GM13976 (cell line): ENCODE results near the gene ZNF521.

Experiments used
- DNase-seq: peaks from one replicate; pipeline ENCODE4 v3.0.0; 2012; ENCODE audit warnings: low spot score
- in situ Hi-C: fragments of 300-500 bp; cut with MboI; formaldehyde crosslinking; loops from one replicate; pipeline ENCODE4 v1.12.0; 2022; ENCODE audit warnings: low sequenced_read_pairs, mixed read lengths, inconsistent platforms; ENCODE audit not compliant: unreplicated experiment
- TF ChIP-seq, protein P1 (sequence below): IDR thresholded peaks from 2 replicates; pipeline ENCODE4 v1.5.1; 2012; ENCODE audit warnings: borderline replicate concordance, mild to moderate bottlenecking; ENCODE audit not compliant: insufficient read depth; ENCODE audit errors: extremely low read depth, missing control alignments, control extremely low read depth

ZNF521 gene

DNA sequence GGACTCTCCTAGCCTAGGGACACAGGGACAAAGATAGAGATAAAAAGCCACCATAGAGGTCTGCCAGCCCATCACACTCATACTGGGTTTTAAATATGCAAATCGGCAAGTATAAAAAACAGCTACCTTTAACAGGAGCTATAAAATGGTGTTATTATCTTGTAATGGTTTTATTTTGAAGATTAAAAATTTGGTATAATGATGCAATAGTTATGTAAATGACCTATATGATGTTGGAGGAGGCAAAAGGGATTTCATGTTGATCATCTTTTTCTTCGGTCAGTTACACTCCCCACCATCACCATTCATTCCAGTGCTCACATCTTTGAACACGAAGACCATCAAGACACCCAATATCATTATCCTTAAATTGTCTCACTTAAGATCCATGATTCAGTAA lies 11.2 kb downstream of the ZNF521 start:
- DNase-seq = no peak
- TF ChIP-seq, protein P1, sequence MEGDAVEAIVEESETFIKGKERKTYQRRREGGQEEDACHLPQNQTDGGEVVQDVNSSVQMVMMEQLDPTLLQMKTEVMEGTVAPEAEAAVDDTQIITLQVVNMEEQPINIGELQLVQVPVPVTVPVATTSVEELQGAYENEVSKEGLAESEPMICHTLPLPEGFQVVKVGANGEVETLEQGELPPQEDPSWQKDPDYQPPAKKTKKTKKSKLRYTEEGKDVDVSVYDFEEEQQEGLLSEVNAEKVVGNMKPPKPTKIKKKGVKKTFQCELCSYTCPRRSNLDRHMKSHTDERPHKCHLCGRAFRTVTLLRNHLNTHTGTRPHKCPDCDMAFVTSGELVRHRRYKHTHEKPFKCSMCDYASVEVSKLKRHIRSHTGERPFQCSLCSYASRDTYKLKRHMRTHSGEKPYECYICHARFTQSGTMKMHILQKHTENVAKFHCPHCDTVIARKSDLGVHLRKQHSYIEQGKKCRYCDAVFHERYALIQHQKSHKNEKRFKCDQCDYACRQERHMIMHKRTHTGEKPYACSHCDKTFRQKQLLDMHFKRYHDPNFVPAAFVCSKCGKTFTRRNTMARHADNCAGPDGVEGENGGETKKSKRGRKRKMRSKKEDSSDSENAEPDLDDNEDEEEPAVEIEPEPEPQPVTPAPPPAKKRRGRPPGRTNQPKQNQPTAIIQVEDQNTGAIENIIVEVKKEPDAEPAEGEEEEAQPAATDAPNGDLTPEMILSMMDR = no peak
- in situ Hi-C loops = no loop called here

DNA sequence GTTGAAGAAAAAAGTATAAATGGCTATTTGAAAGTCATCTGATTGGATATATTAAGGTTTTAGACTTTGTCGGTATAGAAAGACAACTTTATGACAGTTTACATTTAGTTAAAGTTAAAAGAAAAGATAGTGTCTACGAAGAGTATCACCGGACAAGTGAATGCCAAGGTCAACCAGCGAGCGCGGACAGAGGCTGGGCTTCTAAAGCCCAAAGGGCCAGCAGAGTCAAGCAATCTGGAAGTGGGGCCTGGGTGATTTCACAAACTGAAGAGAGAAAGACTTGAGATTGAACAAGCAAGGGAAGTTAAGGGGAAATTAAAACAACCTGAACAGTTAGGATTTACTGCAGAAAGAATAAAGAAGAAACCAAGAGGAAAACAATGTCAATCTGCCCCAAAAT lies 16.3 kb downstream of the ZNF521 start:
- TF ChIP-seq, protein P1 = no peak
- DNase-seq = no peak
- in situ Hi-C loops = no loop called here

DNA sequence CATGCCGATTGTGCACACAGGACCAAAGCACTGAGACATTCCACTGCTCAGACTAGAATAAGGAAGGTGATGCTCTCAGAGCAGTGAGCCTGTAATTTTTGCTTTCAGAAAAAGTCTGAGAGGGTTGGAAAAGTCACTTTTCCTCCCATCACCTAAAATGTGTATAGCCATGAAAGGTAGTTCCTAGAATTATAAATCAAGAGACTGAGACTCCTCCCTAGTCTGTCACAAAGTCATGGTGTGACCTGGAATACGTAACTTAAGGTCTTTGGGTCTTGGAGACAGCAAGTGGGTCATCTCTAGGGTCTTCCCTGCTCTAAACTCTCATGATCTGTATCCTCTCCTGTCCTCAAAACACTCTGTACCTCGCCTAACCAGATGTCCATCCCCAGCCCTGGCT lies 16.9 kb downstream of the ZNF521 start:
- TF ChIP-seq, protein P1 = no peak
- in situ Hi-C loops = no loop called here
- DNase-seq = no peak

DNA sequence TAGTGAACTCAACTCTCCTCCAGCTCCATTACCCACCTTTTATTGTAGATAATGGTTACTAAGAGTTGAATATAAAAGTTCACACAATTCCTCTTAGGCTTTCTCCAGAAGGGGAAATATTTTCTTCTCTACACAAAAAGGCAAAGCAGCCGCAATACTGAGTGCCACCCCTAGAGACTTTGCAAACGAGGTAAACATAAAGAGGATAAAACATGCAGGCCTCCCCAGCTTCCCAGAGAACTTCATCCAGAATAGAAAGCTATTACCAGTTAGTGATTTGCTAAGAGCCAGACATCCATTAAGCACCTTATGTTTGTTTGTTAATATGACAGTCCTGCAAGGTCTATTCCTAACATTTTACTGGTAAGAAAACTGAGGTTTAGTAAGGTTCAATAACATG lies 17.4 kb downstream of the ZNF521 start:
- in situ Hi-C loops = no loop called here
- no peak for DNase-seq

DNA sequence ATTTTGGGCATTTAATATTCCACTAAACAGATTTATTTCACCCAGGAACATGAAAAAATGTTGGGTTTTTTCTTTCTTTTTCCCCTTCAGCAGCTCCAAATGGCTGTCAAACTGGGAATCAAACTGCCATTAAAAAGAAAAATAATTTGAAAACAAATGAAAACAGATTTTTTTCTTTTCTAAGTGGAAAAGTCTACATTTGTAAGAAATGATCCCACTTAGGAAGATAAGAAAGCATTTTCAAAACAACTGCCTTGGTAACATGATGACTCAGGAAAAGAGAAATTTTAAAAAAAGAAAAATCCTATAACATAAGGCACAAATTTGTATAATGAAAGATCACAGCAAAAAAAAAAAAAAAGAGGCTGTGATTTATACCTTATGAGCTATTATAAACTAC lies 20.0 kb downstream of the ZNF521 start:
- TF ChIP-seq, protein P1 = no peak
- DNase-seq = no peak
- in situ Hi-C loops = no loop called here

More for the DNA sequence above, 17.4 kb downstream of the ZNF521 start:
- TF ChIP-seq, protein P1 = no peak

DNA sequence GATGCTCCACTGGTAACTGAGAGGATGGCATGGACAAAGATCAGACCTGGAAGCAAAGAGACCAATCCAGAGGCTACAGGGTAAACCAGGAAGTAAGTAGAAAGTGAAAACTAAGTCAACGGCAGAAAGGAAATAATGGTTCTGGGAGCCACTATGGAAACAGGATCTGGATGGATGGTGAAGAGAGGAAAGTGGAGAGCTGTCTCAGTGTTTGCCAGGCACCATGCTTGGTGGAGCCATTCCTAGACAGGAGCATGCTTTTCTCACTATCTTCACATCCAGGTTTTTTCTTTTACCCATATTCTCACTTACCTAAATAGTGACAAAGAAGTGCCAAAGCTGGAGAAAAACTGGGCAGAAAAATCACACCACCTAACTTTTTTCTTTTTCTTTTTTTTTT lies 22.2 kb downstream of the ZNF521 start:
- TF ChIP-seq, protein P1 = no peak
- in situ Hi-C loops = no loop called here
- no peak for DNase-seq

DNA sequence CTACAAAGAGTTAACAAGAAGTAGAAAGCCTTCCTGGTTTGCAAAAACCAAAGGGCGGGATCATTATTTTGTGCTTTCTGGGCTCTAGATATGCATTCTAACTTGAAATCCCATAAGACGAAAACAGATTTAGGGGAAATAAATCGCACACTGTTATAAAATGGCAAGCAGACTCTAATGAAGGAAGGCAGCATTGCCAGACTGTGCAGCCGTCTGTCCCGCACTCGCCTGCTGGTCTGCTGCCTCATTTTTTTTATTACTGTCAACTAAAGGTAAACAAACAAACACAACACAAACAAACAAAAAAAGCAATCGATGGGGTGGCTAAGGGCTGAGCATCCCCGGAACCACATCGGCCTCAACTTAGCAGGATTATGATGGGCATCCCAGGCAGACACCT lies 24.4 kb downstream of the ZNF521 start:
- TF ChIP-seq, protein P1 = no peak
- no peak for DNase-seq
- in situ Hi-C loops = no loop called here
